ENCODE measurements around the gene C1orf56. TPM values are rescaled to one million over a fixed set of nuclear protein-coding genes. Genes with fewer than 3 reads are reported as not detected.

Gene C1orf56
- total and polyA plus RNA-seq, 2 donors (not counting 3 experiments of a cell fraction or from before 2014, with no cell fraction given) = 3.0 to 3.5 TPM

DNA sequence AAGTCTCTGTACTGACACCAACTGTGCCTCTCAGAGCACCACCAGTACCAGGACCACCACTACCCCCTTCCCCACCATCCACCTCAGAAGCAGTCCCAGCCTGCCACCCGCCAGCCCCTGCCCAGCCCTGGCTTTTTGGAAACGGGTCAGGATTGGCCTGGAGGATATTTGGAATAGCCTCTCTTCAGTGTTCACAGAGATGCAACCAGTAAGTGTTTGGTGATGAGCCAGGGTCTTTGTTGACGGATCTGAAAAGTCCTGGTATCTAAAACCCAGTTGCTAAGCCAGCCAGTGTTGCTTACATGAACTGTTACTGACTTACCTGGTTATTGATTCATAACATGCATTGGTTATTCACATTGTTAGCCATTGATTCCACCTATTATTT is 1.1 kb downstream of the C1orf56 start:
- POLR2A ChIA-PET = no interaction called here
- Histone ChIP-seq H3K4me2 (ENCODE audit: insufficient read depth, low read length) (peak overlapping the region; percentile 74), H4K20me1 (replicated peaks; ENCODE audit: control insufficient read depth, extremely low read depth, insufficient read depth, low read length) (no peaks in the 10 kb centered on the region), H3K36me3 (ENCODE audit: control insufficient read depth in 2 of 2, extremely low read depth in 1 of 2, insufficient read depth in 2 of 2, low read length in 2 of 2) (peaks cover 10 to 16% of the 10 kb centered on the region in 2 experiments), H3K4me1 (ENCODE audit: control insufficient read depth, extremely low read depth, insufficient read depth, low read length) (peaks cover 8% of the 10 kb centered on the region), H3K27me3 (ENCODE audit: control insufficient read depth in 2 of 2, insufficient read depth in 2 of 2, low read length in 2 of 2) (no peaks in the 10 kb centered on the region), H3K9me3 (replicated peaks; ENCODE audit: control insufficient read depth, insufficient read depth, low read length) (no peaks in the 10 kb centered on the region), H3K79me2 (ENCODE audit: control insufficient read depth, insufficient read depth, low read length) (no peaks in the 10 kb centered on the region), H3K9me1 (replicated peaks; ENCODE audit: control insufficient read depth, extremely low read depth, insufficient read depth, low read length) (no peaks in the 10 kb centered on the region), H2AFZ (ENCODE audit: low read depth, low read length) (no peak overlapping the region), H3K9ac (replicated peaks; ENCODE audit: extremely low read depth, insufficient read depth, low read length) (no peak overlapping the region), H3K27ac (ENCODE audit: insufficient read depth, low read depth, low read length) (no peak overlapping the region), H3K4me3 (replicated peaks in 1 of 3; ENCODE audit: insufficient read depth in 1 of 3, low read depth in 1 of 3, low read length in 3 of 3) (peak overlapping the region in 2 of 3 experiments; percentile 73 to 76)
- CTCF ChIA-PET = interaction anchor here (0.7 to 3.0 kb wide), 16 partner anchors 9 to 53 kb away, joined by 3 to 29 read pairs (median 5); partner anchors contain the start of genes BNIPL, CDC42SE1, GABPB2 and MINDY1
- peak; percentile 3 for TF ChIP-seq POLR2A (IDR thresholded peaks at IDR 0.05; ENCODE audit: low read depth, low read length)
- no peak for TF ChIP-seq POLR2AphosphoS5 (IDR thresholded peaks at IDR 0.05; ENCODE audit: insufficient read depth, low read depth, low read length)
- no TSS peak for BruUV-seq (replicated peaks)
- intact Hi-C loops (cut with micrococcal nuclease) (loop anchor here (1.0 kb wide), 4 partner anchors 11 to 69 kb away; partner anchors contain the start of genes CDC42SE1 and PRUNE1), dilution Hi-C loops (cut with MboI; ENCODE audit: extremely low pct_ligation_motif_present, low sequenced_read_pairs) (no loop called here)
- FAIRE-seq (no peak), DNase-seq (ENCODE audit: low read depth, low spot score) (no peak)

DNA sequence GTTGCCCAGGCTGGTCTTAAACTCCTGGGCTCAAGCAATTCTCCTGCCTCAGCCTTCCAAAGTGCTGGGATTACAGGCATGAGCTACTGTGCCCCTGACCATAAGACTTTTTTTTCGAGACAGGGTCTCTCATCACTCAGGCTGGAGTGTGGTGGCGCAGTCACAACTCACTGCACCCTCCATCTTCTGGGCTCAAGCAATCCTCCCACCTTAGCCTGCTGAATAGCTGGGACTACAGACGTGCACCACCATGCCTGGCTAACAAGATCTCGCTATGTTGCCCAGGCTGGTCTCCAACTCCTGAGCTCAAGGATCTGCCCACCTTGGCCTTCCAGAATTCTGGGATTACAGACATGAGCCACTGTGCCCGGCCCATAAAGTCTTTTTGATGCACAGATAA is 1.9 kb downstream of the C1orf56 start:
- H3K36me3 ChIP-seq (ENCODE audit: control insufficient read depth in 2 of 2, extremely low read depth in 1 of 2, insufficient read depth in 2 of 2, low read length in 2 of 2) = peaks cover 14 to 20% of the 10 kb centered on the region in 2 experiments
- POLR2A ChIA-PET = no interaction called here
- H3K27me3 ChIP-seq (ENCODE audit: control insufficient read depth in 2 of 2, insufficient read depth in 2 of 2, low read length in 2 of 2) = no peaks in the 10 kb centered on the region
- TF ChIP-seq, protein P1, sequence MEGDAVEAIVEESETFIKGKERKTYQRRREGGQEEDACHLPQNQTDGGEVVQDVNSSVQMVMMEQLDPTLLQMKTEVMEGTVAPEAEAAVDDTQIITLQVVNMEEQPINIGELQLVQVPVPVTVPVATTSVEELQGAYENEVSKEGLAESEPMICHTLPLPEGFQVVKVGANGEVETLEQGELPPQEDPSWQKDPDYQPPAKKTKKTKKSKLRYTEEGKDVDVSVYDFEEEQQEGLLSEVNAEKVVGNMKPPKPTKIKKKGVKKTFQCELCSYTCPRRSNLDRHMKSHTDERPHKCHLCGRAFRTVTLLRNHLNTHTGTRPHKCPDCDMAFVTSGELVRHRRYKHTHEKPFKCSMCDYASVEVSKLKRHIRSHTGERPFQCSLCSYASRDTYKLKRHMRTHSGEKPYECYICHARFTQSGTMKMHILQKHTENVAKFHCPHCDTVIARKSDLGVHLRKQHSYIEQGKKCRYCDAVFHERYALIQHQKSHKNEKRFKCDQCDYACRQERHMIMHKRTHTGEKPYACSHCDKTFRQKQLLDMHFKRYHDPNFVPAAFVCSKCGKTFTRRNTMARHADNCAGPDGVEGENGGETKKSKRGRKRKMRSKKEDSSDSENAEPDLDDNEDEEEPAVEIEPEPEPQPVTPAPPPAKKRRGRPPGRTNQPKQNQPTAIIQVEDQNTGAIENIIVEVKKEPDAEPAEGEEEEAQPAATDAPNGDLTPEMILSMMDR (IDR thresholded peaks at IDR 0.05; ENCODE audit: extremely low read depth in 1 of 2, insufficient read depth in 1 of 2, low read depth in 1 of 2, low read length in 2 of 2) = no peak
- TF ChIP-seq EZH2 (IDR thresholded peaks at IDR 0.05; ENCODE audit: borderline replicate concordance, low read depth, low read length, severe bottlenecking) (no peak), MYC (IDR thresholded peaks at IDR 0.05; ENCODE audit: low read depth, low read length) (no peak), GATA2 (IDR thresholded peaks at IDR 0.05; ENCODE audit: insufficient read depth, insufficient read length, low read depth, low read length) (no peak), MAX (IDR thresholded peaks at IDR 0.05; ENCODE audit: insufficient read depth, insufficient read length) (no peak), JUN (IDR thresholded peaks at IDR 0.05; ENCODE audit: borderline replicate concordance, insufficient read depth, insufficient read length, low read depth) (no peak), FOS (IDR thresholded peaks at IDR 0.05; ENCODE audit: borderline replicate concordance, insufficient read depth, low read length) (no peak), POLR2AphosphoS5 (IDR thresholded peaks at IDR 0.05; ENCODE audit: insufficient read depth, low read depth, low read length) (no peak), POLR2A (IDR thresholded peaks at IDR 0.05; ENCODE audit: low read depth, low read length) (no peak)
- no peak overlapping the region for H3K4me2 ChIP-seq (ENCODE audit: insufficient read depth, low read length)
- DNase-seq (ENCODE audit: low read depth, low spot score) (no peak), FAIRE-seq (peak; percentile 15)
- H3K27ac ChIP-seq (ENCODE audit: insufficient read depth, low read depth, low read length) = no peak overlapping the region
- H3K9me3 ChIP-seq (replicated peaks; ENCODE audit: control insufficient read depth, insufficient read depth, low read length) = no peaks in the 10 kb centered on the region
- no peaks in the 10 kb centered on the region for H4K20me1 ChIP-seq (replicated peaks; ENCODE audit: control insufficient read depth, extremely low read depth, insufficient read depth, low read length)
- CTCF ChIA-PET = interaction anchor here (0.7 to 1.3 kb wide), 3 partner anchors 11 to 25 kb away, joined by 3 to 6 read pairs (median 3); partner anchors contain the start of gene MLLT11
- peaks cover 8% of the 10 kb centered on the region for H3K4me1 ChIP-seq (ENCODE audit: control insufficient read depth, extremely low read depth, insufficient read depth, low read length)
- no peak overlapping the region for H2AFZ ChIP-seq (ENCODE audit: low read depth, low read length)
- no peak overlapping the region for H3K9ac ChIP-seq (replicated peaks; ENCODE audit: extremely low read depth, insufficient read depth, low read length)
- no TSS peak for BruUV-seq (replicated peaks)
- no peaks in the 10 kb centered on the region for H3K79me2 ChIP-seq (ENCODE audit: control insufficient read depth, insufficient read depth, low read length)
- dilution Hi-C loops (cut with MboI; ENCODE audit: extremely low pct_ligation_motif_present, low sequenced_read_pairs) (no loop called here), intact Hi-C loops (cut with micrococcal nuclease) (no loop called here)
- no peak overlapping the region for H3K4me3 ChIP-seq (replicated peaks in 1 of 3; ENCODE audit: insufficient read depth in 1 of 3, low read depth in 1 of 3, low read length in 3 of 3)
- no peaks in the 10 kb centered on the region for H3K9me1 ChIP-seq (replicated peaks; ENCODE audit: control insufficient read depth, extremely low read depth, insufficient read depth, low read length)

Data from endothelial cell of umbilical vein (primary cell).